GM10266 (cell line): ENCODE data around the gene LRP11.
A peak's percentile ranks its signal among the peaks of the same experiment; 100 is the strongest.
"Not testable (repeated sequence)": the region's sequence is repeated elsewhere in the genome, so short reads cannot be mapped to it uniquely, and the experiment has no call there.

Experiments
- DNase-seq: peaks from one replicate; pipeline ENCODE4 v3.0.0; 2012; ENCODE audit errors: extremely low spot score
- TF ChIP-seq, protein P1 (sequence below): IDR thresholded peaks from 2 replicates; pipeline ENCODE4 v1.5.1; 2012; ENCODE audit warnings: mild to moderate bottlenecking, low read depth; ENCODE audit not compliant: control insufficient read depth, insufficient read depth; ENCODE audit errors: missing control alignments

LRP11 gene

DNA sequence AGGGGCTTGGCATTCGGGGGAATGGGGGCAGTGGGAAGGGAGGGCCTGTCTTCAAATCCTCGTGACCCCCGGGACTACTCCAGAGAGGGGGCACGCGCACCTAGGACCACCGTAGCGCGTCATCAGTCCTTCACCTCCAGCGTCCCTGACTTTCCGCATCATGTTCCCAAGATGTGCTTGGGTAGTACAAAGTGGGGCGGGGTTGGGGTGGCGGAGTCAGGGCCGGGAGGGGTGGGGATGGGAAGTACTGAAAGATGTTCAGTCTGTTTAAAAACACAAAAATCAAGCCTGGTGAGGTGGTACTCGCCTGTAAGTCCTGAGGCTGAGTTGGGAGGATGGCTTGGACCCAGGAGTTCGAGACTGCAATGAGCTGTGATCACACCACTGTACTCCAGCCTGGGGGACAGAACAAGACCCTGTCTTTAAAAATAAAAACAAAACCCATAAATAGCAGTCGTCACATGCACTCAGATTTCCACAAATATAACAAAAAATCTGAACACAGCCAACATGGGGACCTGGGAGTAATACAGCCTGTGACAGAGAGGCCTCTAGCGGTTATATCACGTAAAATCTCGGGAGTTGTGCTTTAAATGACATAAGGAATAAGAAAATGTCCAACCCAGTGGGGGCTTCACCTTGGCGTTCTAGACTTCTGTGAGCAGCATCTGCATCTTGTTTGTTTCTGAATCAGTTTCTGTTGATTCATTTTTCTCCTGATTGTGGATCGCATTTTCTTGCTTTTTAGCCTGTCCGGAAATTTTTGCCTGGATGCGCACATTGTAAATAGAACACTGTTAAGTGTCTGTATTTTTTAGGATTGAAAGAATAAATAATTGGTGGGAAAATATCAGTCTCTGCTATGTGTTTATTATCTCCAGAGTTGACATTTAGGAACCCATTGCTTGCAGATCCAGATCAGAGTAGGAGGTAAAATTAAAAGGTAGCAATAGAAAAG lies 698 bp upstream of the LRP11 start:
- TF ChIP-seq, protein P1, sequence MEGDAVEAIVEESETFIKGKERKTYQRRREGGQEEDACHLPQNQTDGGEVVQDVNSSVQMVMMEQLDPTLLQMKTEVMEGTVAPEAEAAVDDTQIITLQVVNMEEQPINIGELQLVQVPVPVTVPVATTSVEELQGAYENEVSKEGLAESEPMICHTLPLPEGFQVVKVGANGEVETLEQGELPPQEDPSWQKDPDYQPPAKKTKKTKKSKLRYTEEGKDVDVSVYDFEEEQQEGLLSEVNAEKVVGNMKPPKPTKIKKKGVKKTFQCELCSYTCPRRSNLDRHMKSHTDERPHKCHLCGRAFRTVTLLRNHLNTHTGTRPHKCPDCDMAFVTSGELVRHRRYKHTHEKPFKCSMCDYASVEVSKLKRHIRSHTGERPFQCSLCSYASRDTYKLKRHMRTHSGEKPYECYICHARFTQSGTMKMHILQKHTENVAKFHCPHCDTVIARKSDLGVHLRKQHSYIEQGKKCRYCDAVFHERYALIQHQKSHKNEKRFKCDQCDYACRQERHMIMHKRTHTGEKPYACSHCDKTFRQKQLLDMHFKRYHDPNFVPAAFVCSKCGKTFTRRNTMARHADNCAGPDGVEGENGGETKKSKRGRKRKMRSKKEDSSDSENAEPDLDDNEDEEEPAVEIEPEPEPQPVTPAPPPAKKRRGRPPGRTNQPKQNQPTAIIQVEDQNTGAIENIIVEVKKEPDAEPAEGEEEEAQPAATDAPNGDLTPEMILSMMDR = peak; percentile 65

DNA sequence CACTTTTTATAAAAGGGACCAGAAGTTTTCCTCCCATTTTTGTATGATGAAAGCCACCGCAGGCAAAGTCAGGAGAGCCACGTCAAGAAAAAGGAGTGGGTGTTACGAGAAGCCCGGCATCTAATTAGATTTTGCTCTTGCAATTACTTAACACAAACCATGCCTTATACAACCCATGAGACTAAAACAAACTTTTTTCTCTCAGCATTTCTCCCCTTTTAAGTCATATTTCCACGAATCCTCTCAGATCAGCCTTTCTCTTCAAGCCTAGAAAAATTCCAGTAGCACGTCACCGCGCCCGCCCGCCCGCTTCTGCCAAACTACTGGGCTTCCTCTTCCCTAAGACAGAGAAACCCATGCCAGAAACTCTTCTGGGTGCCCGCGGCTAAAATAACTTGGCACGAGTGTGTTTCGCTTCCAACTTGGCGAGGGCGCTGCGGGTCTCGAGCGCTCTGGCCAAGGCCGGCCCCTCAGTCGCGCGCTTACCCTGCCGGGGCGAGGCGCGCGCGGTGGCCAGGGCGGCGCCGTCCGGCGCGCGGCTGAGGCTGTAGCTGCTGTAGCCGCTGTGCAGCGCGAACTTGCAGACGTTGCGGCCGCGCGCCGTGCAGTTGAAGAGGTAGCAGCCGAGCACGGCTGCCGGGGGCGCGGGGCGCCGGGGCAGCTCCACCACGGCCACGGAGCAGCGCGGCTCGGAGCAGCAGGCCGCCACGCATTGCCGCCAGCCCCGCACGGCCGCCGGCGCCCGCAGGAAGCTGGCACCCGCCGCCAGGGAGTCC lies 1.0 kb downstream of the LRP11 start:
- TF ChIP-seq, protein P1 = no peak
- DNase-seq = peak; percentile 53

More for the DNA sequence above, 698 bp upstream of the LRP11 start:
- DNase-seq = peak; percentile 81

DNA sequence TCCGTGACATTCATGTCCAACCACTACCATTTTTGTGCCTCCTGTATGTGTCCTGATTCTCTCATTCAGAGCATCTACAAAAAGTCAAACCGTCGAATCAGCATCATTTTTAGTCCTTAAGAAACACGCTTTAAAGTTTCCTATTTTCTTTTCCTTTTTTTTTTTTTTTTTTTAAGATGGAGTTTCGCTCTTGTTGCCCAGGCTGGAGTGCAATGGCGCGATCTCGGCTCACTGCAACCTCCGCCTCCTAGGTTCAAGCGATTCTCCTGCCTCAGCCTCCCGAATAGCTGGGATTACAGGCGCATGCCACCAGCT lies 1.8 kb downstream of the LRP11 start:
- DNase-seq = not testable (repeated sequence)

DNA sequence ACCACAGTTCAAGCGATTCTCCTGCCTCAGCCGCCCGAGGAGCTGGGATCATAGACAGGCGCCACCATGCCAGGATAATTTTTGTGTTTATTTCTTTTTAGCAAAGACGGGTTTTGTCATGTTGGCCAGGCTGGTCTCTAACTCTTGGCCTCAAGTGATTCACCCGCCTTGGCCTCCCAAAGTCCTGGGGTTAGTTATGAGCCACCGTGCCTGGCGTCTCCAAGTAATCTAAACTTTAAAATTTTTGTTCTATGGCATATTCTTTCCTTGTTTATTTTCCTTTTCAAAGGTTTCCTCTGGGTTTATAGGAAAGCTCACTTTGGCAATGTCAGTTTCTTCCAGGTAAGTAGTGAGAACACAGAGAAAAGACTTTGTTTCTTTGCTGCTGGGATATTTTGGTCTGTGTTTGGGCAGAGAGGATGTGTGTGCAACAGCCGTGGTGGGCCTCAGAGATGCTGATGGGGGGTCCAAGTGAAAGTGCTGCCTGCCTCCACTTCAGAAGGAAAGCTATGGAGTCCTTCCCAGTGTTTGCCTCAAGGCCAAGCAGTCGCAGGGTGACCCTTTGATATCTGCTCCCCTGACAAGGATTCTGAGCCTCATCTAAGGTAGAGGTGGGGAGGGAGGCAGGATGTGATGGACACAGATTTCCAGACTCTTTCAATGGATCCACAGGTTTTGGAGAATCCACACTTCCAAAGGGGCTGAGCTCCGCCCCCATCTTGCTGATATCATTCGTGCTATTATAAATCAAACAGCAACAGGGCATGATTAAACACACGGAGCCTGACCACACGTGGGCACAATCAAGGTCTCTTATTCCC lies 2.3 kb downstream of the LRP11 start:
- no peak for DNase-seq
- TF ChIP-seq, protein P1 = no peak

DNA sequence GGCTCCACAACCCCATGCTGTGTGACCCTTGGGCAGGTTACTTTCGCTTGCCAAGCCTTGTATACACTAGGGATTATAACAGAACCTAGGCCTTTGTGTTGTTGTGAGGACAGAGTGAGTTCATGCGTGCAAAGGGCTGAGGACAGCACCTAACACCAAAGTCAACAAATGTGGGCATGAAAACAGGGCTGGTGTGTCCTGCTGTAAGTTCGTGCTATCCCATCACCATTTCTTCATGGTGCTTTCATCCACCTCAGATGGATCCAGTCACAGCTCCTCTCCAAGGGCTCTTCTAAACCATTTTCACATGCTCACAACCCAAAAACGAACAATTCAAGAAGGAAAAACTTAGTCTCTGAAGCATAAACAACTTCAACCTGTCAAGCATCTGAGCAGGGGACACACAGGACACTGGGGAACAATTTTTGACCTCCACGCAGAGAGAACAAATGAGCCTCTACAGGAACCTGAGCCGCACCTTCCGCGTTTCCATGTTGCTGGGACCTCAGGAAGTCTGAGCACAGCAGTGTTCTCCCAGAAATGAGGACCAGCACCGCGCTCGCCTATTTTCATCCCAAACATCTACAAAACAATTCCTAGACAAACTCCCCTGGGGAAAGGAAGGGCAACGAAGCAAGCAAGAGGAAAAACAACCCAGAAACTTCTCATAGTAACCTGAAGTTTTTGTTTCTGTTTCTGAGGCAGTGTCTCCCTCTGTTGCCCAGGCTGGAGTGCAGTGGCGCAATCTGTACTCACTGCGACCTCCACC lies 3.1 kb downstream of the LRP11 start:
- no peak for DNase-seq

DNA sequence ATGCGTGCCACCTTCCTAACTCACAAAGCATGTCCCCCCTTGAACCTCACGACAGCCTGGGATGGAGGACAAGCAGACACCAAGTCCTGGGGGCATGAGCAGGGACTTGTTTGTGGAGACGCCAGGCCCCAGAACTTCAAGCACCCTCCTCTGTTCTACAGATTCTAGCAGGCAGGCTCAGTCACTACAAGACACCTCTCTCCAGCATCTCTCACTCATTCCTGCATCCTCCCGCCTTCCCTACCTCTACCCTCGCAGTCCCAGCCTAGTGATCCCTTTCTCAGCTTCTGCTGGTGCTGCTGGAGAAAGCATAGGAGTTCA lies 3.7 kb downstream of the LRP11 start:
- TF ChIP-seq, protein P1 = no peak
- DNase-seq = no peak

More for the DNA sequence above, 3.1 kb downstream of the LRP11 start:
- TF ChIP-seq, protein P1 = no peak

DNA sequence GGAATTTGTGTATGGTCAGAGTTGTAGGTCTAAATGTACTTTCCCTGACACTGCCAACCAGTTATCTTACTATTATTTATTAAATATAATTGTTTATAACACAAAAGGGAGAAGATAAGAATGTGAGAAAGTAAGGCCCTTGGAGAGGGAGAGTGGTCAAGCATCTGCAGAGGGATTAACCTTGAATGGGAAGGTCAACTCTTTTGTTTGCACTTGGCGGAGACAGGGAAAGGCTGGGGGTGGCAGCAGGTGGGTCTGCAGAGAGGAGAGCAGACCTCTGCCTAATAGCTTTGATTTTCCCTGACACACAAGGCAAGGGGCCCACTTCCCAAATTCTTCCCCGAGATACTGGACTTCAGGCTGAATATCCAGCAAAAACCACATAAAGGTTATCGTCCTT lies 4.2 kb downstream of the LRP11 start:
- no peak for DNase-seq
- TF ChIP-seq, protein P1 = no peak
